ENCODE data around the gene ZNF664.

- TF ChIP-seq POLR2A (IDR thresholded peaks at IDR 0.05) (no peak), CTCF (IDR thresholded peaks at IDR 0.05) (no peak)
Observed at GRCh38 chr12:123961585-123962345, 11.2 kb upstream of the ZNF664 start.

Measured in lower leg skin (tissue), 3 donors.